Activated CD8-positive, alpha-beta memory T cell treated with anti-CD3 and anti-CD28 coated beads, Interleukin-2, amount 50 U/mL, for 24 hours (primary cell): ENCODE results near the gene BTK.
"Not testable (repeated sequence)": the region's sequence is repeated elsewhere in the genome, so short reads cannot be mapped to it uniquely, and the experiment has no call there.

Source experiments
- DNase-seq: peaks from one replicate; pipeline ENCODE4 v3.0.0-alpha.2; 2020; ENCODE audit errors: extremely low read depth

The BTK gene

DNA sequence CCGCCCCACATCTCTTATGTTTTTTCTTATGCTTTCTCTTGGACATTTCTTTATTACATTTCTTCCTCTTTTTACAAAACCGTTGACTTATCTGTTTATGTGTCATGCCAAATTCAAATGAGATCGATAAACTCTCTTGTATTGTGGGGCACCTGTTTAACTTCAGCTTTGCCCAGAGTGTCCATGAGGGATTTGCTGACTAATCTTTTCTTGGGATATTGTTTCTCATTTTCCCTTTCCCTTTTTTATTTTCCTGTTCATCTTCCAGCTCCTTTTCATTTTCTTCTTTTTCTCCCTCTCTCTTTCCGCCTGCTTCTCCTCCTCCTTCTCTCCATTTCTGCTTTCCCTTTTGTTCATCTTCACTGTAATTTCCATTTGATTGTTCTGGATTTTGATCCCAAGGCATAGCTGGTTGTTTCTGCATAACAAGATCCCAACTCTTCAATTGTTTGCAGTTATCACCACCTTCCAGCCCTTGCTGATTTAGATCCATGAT lies 48.2 kb downstream of the BTK start:
- no peak for DNase-seq

DNA sequence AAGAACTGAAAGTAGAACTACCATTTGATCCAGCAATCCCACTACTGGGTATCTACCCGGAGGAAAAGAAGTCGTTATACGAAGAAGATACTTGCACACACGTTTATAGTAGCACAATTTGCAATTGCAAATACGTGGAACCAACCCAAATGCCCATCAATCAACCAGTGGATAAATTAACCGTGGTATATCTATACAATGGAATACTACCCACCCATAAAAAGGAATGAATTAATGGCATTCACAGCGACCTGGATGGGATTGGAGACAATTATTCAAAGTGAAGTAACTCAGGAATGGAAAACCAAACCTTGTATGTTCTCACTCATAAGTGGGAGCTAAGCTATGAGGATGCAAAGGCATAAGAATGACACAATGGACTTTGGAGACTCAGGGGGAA lies 51.7 kb downstream of the BTK start:
- not testable (repeated sequence) for DNase-seq

DNA sequence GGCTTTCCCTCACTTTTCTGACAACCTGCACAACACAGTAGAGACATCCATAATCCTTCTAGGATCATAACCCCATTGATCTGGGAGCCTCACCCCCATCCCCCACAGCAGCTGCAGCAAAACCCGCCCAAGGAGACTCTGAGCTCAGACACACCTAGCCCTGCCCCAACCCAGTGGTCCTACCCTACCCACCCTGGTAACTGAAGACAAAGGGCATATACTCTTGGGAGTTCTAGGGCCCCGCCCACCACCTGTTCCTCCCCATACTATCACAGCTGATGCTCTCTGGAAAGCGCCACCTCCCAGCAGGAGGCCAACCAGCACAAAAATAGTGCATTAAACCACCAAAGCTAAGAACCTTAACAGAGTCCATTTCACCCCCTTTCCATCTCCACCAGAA lies 59.4 kb downstream of the BTK start:
- DNase-seq = not testable (repeated sequence)

DNA sequence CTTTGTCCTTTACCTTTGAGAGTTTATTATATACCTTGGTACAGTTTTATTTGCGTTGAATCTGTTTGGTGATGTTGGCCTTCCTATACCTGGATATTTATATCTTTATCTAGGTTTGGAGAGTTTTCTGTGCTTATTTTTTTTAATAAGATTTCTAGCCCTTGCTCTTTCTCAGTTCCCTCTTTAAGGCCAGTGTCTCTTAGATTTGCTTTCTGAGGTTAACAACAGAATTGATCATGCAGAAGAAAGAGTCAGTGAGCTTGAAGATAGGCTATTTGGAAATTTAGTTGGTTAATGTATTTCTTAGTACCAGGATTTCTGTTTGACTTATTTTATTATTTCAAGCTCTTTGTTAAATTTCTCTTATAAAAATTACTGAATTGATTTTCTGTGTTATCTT lies 82.2 kb downstream of the BTK start:
- DNase-seq = no peak
